SH-SY5Y (cell line): Measurements from ENCODE around the gene MRPL20.

Experiments
- GATA2 ChIP-seq: IDR thresholded peaks from 2 replicates; pipeline ENCODE4 v1.6.1; 2011; ENCODE audit warnings: mild to moderate bottlenecking, low read depth, low read length
- GATA3 ChIP-seq: IDR thresholded peaks from 2 replicates; pipeline ENCODE4 v1.6.1; 2011; ENCODE audit warnings: low read depth, mild to moderate bottlenecking, low read length, moderate library complexity

Gene MRPL20

GRCh38 chr1:1400576-1401456 is 6.3 kb downstream of the MRPL20 start:
- TF ChIP-seq GATA3 (no peak), GATA2 (no peak)

GRCh38 chr1:1399872-1400575 is 7.1 kb downstream of the MRPL20 start:
- no peak for TF ChIP-seq GATA3
- TF ChIP-seq GATA2: no peak

- TF ChIP-seq GATA2: no peak
- TF ChIP-seq GATA3: no peak
These were observed 7.8 kb downstream of the MRPL20 start, which contains the start of gene CCNL2 for GRCh38 chr1:1399187-1399871. Gene CCNL2, minus strand, starts transcription at chr1:1399335. Its CDS starts 29 bp downstream, at chr1:1399306.

- TF ChIP-seq GATA3 (no peak), GATA2 (no peak)
These were observed 8.4 kb downstream of the MRPL20 start for GRCh38 chr1:1398677-1399186.

GRCh38 chr1:1397839-1398523 is 9.1 kb downstream of the MRPL20 start:
- no peak for TF ChIP-seq GATA2
- TF ChIP-seq GATA3: no peak

GRCh38 chr1:1395166-1395565 is 11.9 kb downstream of the MRPL20 start:
- no peak for TF ChIP-seq GATA3
- TF ChIP-seq GATA2: no peak

GRCh38 chr1:1394116-1394515 is 13.0 kb downstream of the MRPL20 start:
- TF ChIP-seq GATA2 (no peak), GATA3 (no peak)

- TF ChIP-seq GATA2 (no peak), GATA3 (no peak)
These were observed 13.7 kb downstream of the MRPL20 start for GRCh38 chr1:1393428-1393827.

- TF ChIP-seq GATA3: no peak
- no peak for TF ChIP-seq GATA2
These were observed 14.1 kb downstream of the MRPL20 start for GRCh38 chr1:1393014-1393413.

GRCh38 chr1:1391225-1391624 is 15.9 kb downstream of the MRPL20 start:
- TF ChIP-seq GATA2 (no peak), GATA3 (no peak)

- TF ChIP-seq GATA3 (no peak), GATA2 (no peak)
These were observed 16.4 kb downstream of the MRPL20 start for GRCh38 chr1:1390675-1391074.

GRCh38 chr1:1388078-1388472 is 19.0 kb downstream of the MRPL20 start:
- TF ChIP-seq GATA2 (no peak), GATA3 (no peak)
